ENCODE measurements around the gene POU3F3.

GRCh38 chr2:104865096-104865470 lies 11.2 kb downstream of the POU3F3 start:
- TF ChIP-seq, protein P1, sequence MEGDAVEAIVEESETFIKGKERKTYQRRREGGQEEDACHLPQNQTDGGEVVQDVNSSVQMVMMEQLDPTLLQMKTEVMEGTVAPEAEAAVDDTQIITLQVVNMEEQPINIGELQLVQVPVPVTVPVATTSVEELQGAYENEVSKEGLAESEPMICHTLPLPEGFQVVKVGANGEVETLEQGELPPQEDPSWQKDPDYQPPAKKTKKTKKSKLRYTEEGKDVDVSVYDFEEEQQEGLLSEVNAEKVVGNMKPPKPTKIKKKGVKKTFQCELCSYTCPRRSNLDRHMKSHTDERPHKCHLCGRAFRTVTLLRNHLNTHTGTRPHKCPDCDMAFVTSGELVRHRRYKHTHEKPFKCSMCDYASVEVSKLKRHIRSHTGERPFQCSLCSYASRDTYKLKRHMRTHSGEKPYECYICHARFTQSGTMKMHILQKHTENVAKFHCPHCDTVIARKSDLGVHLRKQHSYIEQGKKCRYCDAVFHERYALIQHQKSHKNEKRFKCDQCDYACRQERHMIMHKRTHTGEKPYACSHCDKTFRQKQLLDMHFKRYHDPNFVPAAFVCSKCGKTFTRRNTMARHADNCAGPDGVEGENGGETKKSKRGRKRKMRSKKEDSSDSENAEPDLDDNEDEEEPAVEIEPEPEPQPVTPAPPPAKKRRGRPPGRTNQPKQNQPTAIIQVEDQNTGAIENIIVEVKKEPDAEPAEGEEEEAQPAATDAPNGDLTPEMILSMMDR (IDR thresholded peaks at IDR 0.05; ENCODE audit: low read depth, low read length), result no peak
- TF ChIP-seq POLR2A (IDR thresholded peaks at IDR 0.05; ENCODE audit: extremely low read depth, insufficient read length) (no peak), MYC (IDR thresholded peaks at IDR 0.05; ENCODE audit: low read depth, low read length) (no peak)
- TF ChIP-seq, protein P2, sequence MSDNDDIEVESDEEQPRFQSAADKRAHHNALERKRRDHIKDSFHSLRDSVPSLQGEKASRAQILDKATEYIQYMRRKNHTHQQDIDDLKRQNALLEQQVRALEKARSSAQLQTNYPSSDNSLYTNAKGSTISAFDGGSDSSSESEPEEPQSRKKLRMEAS (IDR thresholded peaks at IDR 0.05; ENCODE audit: low read depth, low read length), result no peak
